Colonic mucosa (tissue), 4 donors: Measurements from ENCODE around the gene IL25. TPM values are rescaled to one million over a fixed set of nuclear protein-coding genes. Genes with fewer than 3 reads are reported as not detected.

ENCODE experiments used
- DNase-seq: peaks from one replicate; pipeline ENCODE4 v3.0.0-alpha.2; 2020
- H3K27ac ChIP-seq: fragments of 200-600 bp; one replicate; pipeline ENCODE4 v1.8.0; 2021
- H3K27me3 ChIP-seq: fragments of 200-600 bp; one replicate; pipeline ENCODE4 v1.8.0; 2021
- H3K36me3 ChIP-seq: fragments of 200-600 bp; one replicate; pipeline ENCODE4 v1.8.0; 2021
- H3K4me1 ChIP-seq: fragments of 200-600 bp; one replicate; pipeline ENCODE4 v1.8.0; 2021; ENCODE audit warnings: mild to moderate bottlenecking
- H3K4me3 ChIP-seq: fragments of 200-600 bp; one replicate; pipeline ENCODE4 v1.8.0; 2021
- H3K9ac ChIP-seq, 2 donors: one replicate each; pipeline ENCODE4 v1.7.0; 2013; ENCODE audit warnings: control low read depth in 2 of 2, low read depth in 2 of 2, low read length in 2 of 2
- H3K9me3 ChIP-seq: fragments of 200-600 bp; one replicate; pipeline ENCODE4 v1.8.0; 2021
- CTCF ChIP-seq: fragments of 200-600 bp; IDR thresholded peaks from one replicate; pipeline ENCODE4 v1.8.0; 2022; ENCODE audit warnings: antibody characterized with exemption, mild to moderate bottlenecking
- intact Hi-C: fragments of 100-400 bp; cut with DNase I; formaldehyde crosslinking; loops from one replicate; pipeline ENCODE4 v1.14.1; 2022
- total RNA-seq, 2 donors: library from RNA; stranded (reverse); fragmentation: NEBNext Ultra II Directional in 1 of 2; extraction: Animal tissue kit (Norgen Biotek cat#: 25700) in 1 of 2; gene quantifications; one replicate each; pipeline ENCODE4 v1.2.1, GENCODE V29; 2021
- donor health status: healthy.
- donor health status: DM: no; HTN: no; CAD: no.
- donor health status: DM: no; HTN: no; CAD: no.

Gene IL25
- total RNA-seq, 2 donors from 2014 or later: not detected

- Histone ChIP-seq H3K27ac (no peak overlapping the region), H3K4me1 (no peaks in the 10 kb centered on the region), H3K9me3 (no peaks in the 10 kb centered on the region), H3K36me3 (peaks cover 10% of the 10 kb centered on the region), H3K27me3 (no peaks in the 10 kb centered on the region), H3K4me3 (no peak overlapping the region), H3K9ac (no peak overlapping the region)
- intact Hi-C loops: loop anchor here (5.0 to 10.0 kb wide), 4 partner anchors 56 to 148 kb away; no protein-coding TSS in a partner anchor
- no peak for DNase-seq
- no peak for TF ChIP-seq CTCF
Measured at GRCh38 chr14:23326491-23327332, 45.9 kb upstream of the IL25 start.

GRCh38 chr14:23327947-23328744 lies 44.5 kb upstream of the IL25 start:
- Histone ChIP-seq H3K27ac (no peak overlapping the region), H3K9me3 (no peaks in the 10 kb centered on the region), H3K4me1 (no peaks in the 10 kb centered on the region), H3K9ac (no peak overlapping the region), H3K36me3 (peaks cover 10% of the 10 kb centered on the region), H3K4me3 (no peak overlapping the region), H3K27me3 (no peaks in the 10 kb centered on the region)
- peak; percentile 79 for DNase-seq
- peak; percentile 90 for TF ChIP-seq CTCF
- intact Hi-C loops: loop anchor here (5.0 to 10.0 kb wide), 4 partner anchors 54 to 147 kb away; no protein-coding TSS in a partner anchor

GRCh38 chr14:23335623-23336022 lies 37.0 kb upstream of the IL25 start:
- no peak overlapping the region for H3K4me3 ChIP-seq
- no peaks in the 10 kb centered on the region for H3K36me3 ChIP-seq
- intact Hi-C loops: no loop called here
- H3K9ac ChIP-seq: no peak overlapping the region
- H3K9me3 ChIP-seq: no peaks in the 10 kb centered on the region
- H3K27ac ChIP-seq: no peak overlapping the region
- TF ChIP-seq CTCF: no peak
- H3K4me1 ChIP-seq: no peaks in the 10 kb centered on the region
- no peaks in the 10 kb centered on the region for H3K27me3 ChIP-seq
- DNase-seq: peak; percentile 3

GRCh38 chr14:23339506-23340268 lies 32.9 kb upstream of the IL25 start:
- Histone ChIP-seq H3K27ac (no peak overlapping the region), H3K27me3 (no peaks in the 10 kb centered on the region), H3K4me1 (no peaks in the 10 kb centered on the region), H3K9me3 (no peaks in the 10 kb centered on the region), H3K4me3 (no peak overlapping the region), H3K9ac (no peak overlapping the region), H3K36me3 (no peaks in the 10 kb centered on the region)
- DNase-seq: no peak
- TF ChIP-seq CTCF: no peak
- intact Hi-C loops: no loop called here

- DNase-seq: no peak
- no peaks in the 10 kb centered on the region for H3K4me1 ChIP-seq
- intact Hi-C loops: no loop called here
- H3K36me3 ChIP-seq: no peaks in the 10 kb centered on the region
- H3K27ac ChIP-seq: no peak overlapping the region
- no peaks in the 10 kb centered on the region for H3K27me3 ChIP-seq
- no peak for TF ChIP-seq CTCF
- H3K9me3 ChIP-seq: no peaks in the 10 kb centered on the region
- H3K9ac ChIP-seq: no peak overlapping the region
- no peak overlapping the region for H3K4me3 ChIP-seq
Measured at GRCh38 chr14:23344481-23344880, 28.1 kb upstream of the IL25 start.
